BE2C (cell line): Measurements from ENCODE around the gene TAGLN2.
A peak's percentile ranks its signal among the peaks of the same experiment; 100 is the strongest.

Experiments used
- DNase-seq: peaks from one replicate; pipeline ENCODE4 v3.0.0-alpha.2; 2020
- H3K27me3 ChIP-seq: fragments of 250-450 bp; sonication (Bioruptor Pico); 2 replicates; pipeline ENCODE4 v1.5.1; 2020; ENCODE audit warnings: mild to moderate bottlenecking
- H3K36me3 ChIP-seq: fragments of 250-450 bp; sonication (Bioruptor Pico); 2 replicates; pipeline ENCODE4 v1.5.1; 2020; ENCODE audit warnings: mild to moderate bottlenecking
- H3K4me1 ChIP-seq: fragments of 250-450 bp; sonication (Bioruptor Pico); 2 replicates; pipeline ENCODE4 v1.5.1; 2020
- H3K4me3 ChIP-seq: 2 replicates; pipeline ENCODE4 v1.5.1; 2011; ENCODE audit warnings: low read depth, low read length
- H3K9me3 ChIP-seq: fragments of 250-450 bp; sonication (Bioruptor Pico); 2 replicates; pipeline ENCODE4 v1.5.1; 2020
- CTCF ChIP-seq: IDR thresholded peaks from 2 replicates; pipeline ENCODE4 v1.5.1; 2012; ENCODE audit warnings: mild to moderate bottlenecking, low read depth, low read length

TAGLN2 gene

GRCh38 chr1:159890390-159890789 is 34.9 kb downstream of the TAGLN2 start:
- DNase-seq, result no peak
- Histone ChIP-seq H3K4me3 (no peak overlapping the region), H3K4me1 (peaks cover 8% of the 10 kb centered on the region), H3K27me3 (no peaks in the 10 kb centered on the region), H3K36me3 (no peaks in the 10 kb centered on the region), H3K9me3 (no peaks in the 10 kb centered on the region)
- TF ChIP-seq CTCF, result no peak

GRCh38 chr1:159889821-159890252 is 35.5 kb downstream of the TAGLN2 start:
- Histone ChIP-seq H3K4me1 (peaks cover 8% of the 10 kb centered on the region), H3K27me3 (no peaks in the 10 kb centered on the region), H3K9me3 (no peaks in the 10 kb centered on the region), H3K36me3 (no peaks in the 10 kb centered on the region), H3K4me3 (no peak overlapping the region)
- peak; percentile 46 for DNase-seq
- no peak for TF ChIP-seq CTCF

DNA sequence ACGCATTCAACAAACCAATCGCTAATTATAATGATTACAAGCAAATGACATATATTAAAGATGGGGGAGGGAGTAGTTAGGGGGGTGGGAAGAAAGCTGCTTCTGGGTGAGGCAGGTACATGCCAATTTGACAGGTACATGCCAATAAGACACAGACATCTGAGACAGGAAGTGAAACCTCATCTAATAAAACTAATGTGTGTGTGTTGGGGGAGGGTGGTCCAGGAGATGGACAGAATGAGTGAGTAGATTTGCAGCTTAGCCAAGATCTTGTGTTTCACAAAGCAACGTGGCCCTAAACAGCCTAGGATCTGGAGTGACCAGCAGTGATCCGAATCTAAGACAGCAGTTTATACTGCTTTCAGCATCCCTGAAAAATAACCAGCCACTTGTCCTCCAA is 36.1 kb downstream of the TAGLN2 start:
- H3K36me3 ChIP-seq, result no peaks in the 10 kb centered on the region
- peaks cover 8% of the 10 kb centered on the region for H3K4me1 ChIP-seq
- no peak overlapping the region for H3K4me3 ChIP-seq
- DNase-seq, result no peak
- H3K9me3 ChIP-seq, result no peaks in the 10 kb centered on the region
- TF ChIP-seq CTCF, result no peak
- no peaks in the 10 kb centered on the region for H3K27me3 ChIP-seq

DNA sequence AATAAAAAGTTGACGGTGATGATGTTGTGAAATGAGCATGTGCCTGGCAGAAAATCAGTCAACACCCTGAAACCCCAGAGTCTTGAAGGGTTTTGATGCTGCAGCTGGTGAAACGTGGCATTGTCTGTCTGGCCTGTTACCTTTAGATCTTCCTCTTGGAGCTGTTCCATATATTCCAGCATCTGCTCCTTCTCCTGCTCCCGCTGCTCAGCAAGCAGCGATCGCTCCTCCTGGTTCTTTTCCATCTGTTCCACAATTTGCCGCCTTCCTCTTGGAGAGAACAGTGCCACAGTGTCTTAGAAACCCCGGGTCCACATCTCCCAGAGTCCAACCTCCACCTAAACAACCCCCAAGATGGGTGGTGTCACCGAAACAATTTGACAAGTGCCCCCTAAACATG is 41.0 kb downstream of the TAGLN2 start:
- H3K27me3 ChIP-seq, result no peaks in the 10 kb centered on the region
- peaks cover 26% of the 10 kb centered on the region for H3K4me1 ChIP-seq
- no peak for TF ChIP-seq CTCF
- H3K9me3 ChIP-seq, result no peaks in the 10 kb centered on the region
- DNase-seq, result no peak
- H3K4me3 ChIP-seq, result no peak overlapping the region
- no peaks in the 10 kb centered on the region for H3K36me3 ChIP-seq

GRCh38 chr1:159883134-159883533 is 42.2 kb downstream of the TAGLN2 start:
- peaks cover 29% of the 10 kb centered on the region for H3K4me1 ChIP-seq
- no peak for DNase-seq
- no peaks in the 10 kb centered on the region for H3K9me3 ChIP-seq
- no peaks in the 10 kb centered on the region for H3K27me3 ChIP-seq
- no peak for TF ChIP-seq CTCF
- H3K36me3 ChIP-seq, result no peaks in the 10 kb centered on the region
- H3K4me3 ChIP-seq, result no peak overlapping the region

DNA sequence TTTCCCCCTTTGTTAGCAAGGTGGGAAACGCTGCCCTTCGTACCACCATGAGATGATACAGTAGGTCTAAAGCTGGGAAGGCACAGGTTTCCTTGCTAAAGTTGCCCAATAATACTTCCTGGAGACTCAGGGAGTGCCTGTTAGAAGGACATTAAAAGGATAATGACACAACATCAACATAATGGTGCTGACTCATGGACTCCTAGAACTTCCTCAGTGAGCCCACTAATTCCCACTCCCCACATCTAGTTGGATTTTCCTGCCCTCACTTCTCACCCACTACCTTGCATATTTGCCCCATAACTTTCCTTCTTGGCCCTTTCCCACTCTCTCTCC is 42.8 kb downstream of the TAGLN2 start:
- no peaks in the 10 kb centered on the region for H3K9me3 ChIP-seq
- H3K36me3 ChIP-seq, result no peaks in the 10 kb centered on the region
- H3K27me3 ChIP-seq, result no peaks in the 10 kb centered on the region
- DNase-seq, result no peak
- no peak for TF ChIP-seq CTCF
- H3K4me1 ChIP-seq, result peaks cover 32% of the 10 kb centered on the region
- no peak overlapping the region for H3K4me3 ChIP-seq
